Neutrophil (primary cell): ENCODE results near the gene TEDDM1.

Experiments used
- H3K27ac ChIP-seq: fragments of 200-600 bp; sonication (generic); 2 replicates; pipeline ENCODE4 v1.5.1; 2016; ENCODE audit warnings: mild to moderate bottlenecking, moderate library complexity
- H3K27me3 ChIP-seq: fragments of 200-600 bp; sonication (generic); 2 replicates; pipeline ENCODE4 v1.6.0; 2016; ENCODE audit warnings: mild to moderate bottlenecking
- H3K36me3 ChIP-seq: fragments of 200-600 bp; sonication (generic); 2 replicates; pipeline ENCODE4 v1.5.1; 2017
- H3K4me1 ChIP-seq, 2 experiments: fragments of 200-600 bp in 1 of 2; sonication (generic) in 1 of 2; 1 replicate in 1 of 2; 2 replicates in 1 of 2; pipeline versions ENCODE4 v1.5.1 to v1.6.1; 2013 to 2016; ENCODE audit warnings: low read depth in 1 of 2, low read length in 1 of 2, mild to moderate bottlenecking in 1 of 2, moderate library complexity in 1 of 2; ENCODE audit not compliant: control insufficient read depth in 1 of 2, insufficient read depth in 1 of 2
- H3K4me3 ChIP-seq, 2 experiments: fragments of 200-600 bp in 1 of 2; sonication (generic) in 1 of 2; 1 replicate in 1 of 2; 2 replicates in 1 of 2; pipeline ENCODE4 v1.5.1; 2013 to 2016; ENCODE audit warnings: low read depth in 1 of 2, low read length in 1 of 2, mild to moderate bottlenecking in 1 of 2, moderate library complexity in 1 of 2
- H3K9me3 ChIP-seq: fragments of 200-600 bp; sonication (generic); 2 replicates; pipeline ENCODE4 v1.5.1; 2016
- TF ChIP-seq, protein P1 (sequence below): fragments of 200-600 bp; sonication (generic); IDR thresholded peaks from 2 replicates; pipeline ENCODE4 v1.5.1; 2016; ENCODE audit warnings: antibody characterized with exemption

The TEDDM1 gene

DNA sequence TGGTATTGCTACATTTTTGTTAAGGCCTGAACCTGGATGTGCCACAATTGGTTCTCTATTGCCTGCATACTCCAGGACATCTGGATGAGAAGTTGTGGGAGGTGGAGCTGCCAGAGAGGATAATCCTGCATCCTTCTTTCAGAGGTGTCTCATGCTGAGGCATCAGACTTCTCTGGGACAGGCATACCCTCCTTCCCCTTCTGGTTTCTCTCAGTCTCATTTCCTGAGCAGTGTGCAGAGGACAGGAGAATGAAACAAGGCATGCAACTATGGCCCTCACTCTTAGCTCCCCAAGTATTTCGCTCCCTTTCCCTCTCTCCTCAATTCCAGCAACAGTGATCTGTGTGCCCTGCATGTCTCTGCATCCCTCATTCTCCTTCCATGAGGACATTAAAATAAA, 41.9 kb upstream of the TEDDM1 start:
- Histone ChIP-seq H3K9me3 (no peaks in the 10 kb centered on the region), H3K4me3 (no peak overlapping the region), H3K27me3 (no peaks in the 10 kb centered on the region), H3K4me1 (no peaks in the 10 kb centered on the region), H3K36me3 (no peaks in the 10 kb centered on the region), H3K27ac (no peak overlapping the region)
- TF ChIP-seq, protein P1, sequence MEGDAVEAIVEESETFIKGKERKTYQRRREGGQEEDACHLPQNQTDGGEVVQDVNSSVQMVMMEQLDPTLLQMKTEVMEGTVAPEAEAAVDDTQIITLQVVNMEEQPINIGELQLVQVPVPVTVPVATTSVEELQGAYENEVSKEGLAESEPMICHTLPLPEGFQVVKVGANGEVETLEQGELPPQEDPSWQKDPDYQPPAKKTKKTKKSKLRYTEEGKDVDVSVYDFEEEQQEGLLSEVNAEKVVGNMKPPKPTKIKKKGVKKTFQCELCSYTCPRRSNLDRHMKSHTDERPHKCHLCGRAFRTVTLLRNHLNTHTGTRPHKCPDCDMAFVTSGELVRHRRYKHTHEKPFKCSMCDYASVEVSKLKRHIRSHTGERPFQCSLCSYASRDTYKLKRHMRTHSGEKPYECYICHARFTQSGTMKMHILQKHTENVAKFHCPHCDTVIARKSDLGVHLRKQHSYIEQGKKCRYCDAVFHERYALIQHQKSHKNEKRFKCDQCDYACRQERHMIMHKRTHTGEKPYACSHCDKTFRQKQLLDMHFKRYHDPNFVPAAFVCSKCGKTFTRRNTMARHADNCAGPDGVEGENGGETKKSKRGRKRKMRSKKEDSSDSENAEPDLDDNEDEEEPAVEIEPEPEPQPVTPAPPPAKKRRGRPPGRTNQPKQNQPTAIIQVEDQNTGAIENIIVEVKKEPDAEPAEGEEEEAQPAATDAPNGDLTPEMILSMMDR: no peak

DNA sequence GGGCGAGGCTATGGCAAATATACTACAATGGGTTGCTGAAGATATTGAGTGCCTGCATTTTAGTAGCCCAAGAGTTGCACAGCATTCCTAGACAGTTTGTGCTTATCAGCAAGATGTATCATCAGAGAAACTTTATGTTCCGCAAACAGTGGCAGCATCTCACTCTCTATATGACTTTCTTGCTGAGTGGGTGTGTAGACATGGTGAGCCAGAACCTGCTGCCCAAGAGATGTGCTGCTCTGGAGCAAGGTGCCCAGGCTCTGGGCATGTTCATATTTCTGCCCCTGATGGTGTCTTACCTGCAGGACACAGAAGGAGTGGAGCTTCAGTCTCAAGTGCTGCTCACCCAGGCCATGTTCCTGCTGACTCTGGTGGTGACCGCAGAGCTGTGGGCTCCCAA, 41.3 kb upstream of the TEDDM1 start:
- Histone ChIP-seq H3K4me3 (no peak overlapping the region), H3K27ac (no peak overlapping the region), H3K36me3 (no peaks in the 10 kb centered on the region), H3K9me3 (no peaks in the 10 kb centered on the region), H3K27me3 (no peaks in the 10 kb centered on the region), H3K4me1 (no peaks in the 10 kb centered on the region)
- TF ChIP-seq, protein P1: no peak

DNA sequence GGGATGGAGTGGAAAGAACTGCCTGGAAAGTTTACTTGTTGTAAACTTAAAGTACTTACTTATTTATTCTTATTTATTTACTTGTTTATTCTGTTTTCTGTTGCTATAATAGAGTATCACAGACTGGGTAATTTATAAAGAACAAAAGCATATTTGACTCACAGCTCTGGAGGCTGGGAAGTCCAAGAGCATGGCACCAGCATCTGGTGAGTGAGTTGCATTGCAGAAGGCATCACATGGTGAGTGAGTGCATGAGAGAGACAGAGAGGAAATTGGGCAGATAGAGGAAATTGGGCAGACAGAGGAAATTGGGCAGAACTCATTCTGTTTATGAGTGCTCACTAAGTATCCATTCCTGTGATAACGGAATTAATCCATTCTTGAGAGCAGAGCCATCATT, 37.9 kb upstream of the TEDDM1 start:
- Histone ChIP-seq H3K27ac (no peak overlapping the region), H3K4me3 (no peak overlapping the region), H3K9me3 (no peaks in the 10 kb centered on the region), H3K27me3 (no peaks in the 10 kb centered on the region), H3K36me3 (no peaks in the 10 kb centered on the region), H3K4me1 (no peaks in the 10 kb centered on the region)
- TF ChIP-seq, protein P1: no peak

DNA sequence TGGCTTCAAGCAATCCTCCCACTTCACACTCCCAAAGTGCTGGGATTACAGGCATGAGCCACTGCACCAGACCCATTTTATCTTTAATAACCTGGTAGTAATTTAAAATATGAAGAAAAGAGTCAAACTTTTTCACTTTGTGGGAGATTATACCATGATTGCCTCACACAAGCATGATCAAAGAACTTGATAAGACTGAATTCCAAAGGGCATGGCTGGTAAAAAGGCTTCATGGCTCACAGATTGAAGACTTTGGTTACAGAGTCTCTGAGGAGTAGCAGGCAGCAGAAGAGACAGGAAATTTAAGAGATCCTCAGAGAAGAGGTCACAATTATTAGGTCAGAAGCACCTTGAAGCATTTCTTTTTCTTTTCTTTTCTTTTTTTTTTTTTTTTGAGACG, 33.1 kb upstream of the TEDDM1 start:
- TF ChIP-seq, protein P1: no peak
- no peaks in the 10 kb centered on the region for H3K9me3 ChIP-seq

DNA sequence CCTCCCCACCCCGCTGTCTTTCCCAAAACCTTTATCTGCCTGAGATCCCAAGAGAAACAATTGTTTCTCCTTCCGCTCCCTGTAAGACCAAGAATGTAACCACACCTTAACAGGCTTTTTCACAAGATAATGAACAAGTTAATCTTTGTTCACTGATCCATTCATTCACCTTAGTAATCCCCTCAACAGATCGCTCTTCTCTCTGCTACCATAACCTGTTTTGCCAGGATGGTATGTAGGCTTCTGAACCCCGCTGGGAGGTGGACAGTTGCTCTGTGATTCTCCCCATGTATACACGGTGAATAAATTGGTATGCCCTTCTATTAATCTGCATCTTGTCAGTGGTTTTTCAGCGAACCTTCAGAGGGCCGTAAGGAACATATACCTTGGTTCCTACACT, 30.8 kb upstream of the TEDDM1 start:
- H3K27ac ChIP-seq: no peak overlapping the region
- no peaks in the 10 kb centered on the region for H3K27me3 ChIP-seq
- H3K4me1 ChIP-seq: peaks cover 9 to 15% of the 10 kb centered on the region in 2 experiments
- H3K9me3 ChIP-seq: no peaks in the 10 kb centered on the region
- H3K4me3 ChIP-seq: no peak overlapping the region
- TF ChIP-seq, protein P1: no peak
- H3K36me3 ChIP-seq: no peaks in the 10 kb centered on the region

More for the DNA sequence above, 33.1 kb upstream of the TEDDM1 start:
- Histone ChIP-seq H3K4me3 (no peak overlapping the region), H3K36me3 (no peaks in the 10 kb centered on the region), H3K4me1 (peaks cover 9 to 15% of the 10 kb centered on the region in 2 experiments), H3K27ac (no peak overlapping the region), H3K27me3 (no peaks in the 10 kb centered on the region)
